MCF 10A (cell line): ENCODE data around the gene CCDC188. TPM values are rescaled to one million over a fixed set of nuclear protein-coding genes. Genes with fewer than 3 reads are reported as not detected.

Experiments
- BruUV-seq: library from RNA; stranded (reverse); fragments of 400-500 nt; replicated peaks from 2 replicates; lab custom pipeline; 2021; lab: Mats Ljungman, UMichigan
- CTCF ChIA-PET: fragments of 300-600 bp; sonication (Branson Sonifier 250); formaldehyde crosslinking; extraction: SDS; loops from one replicate; lab custom pipeline; 2021; ENCODE audit warnings: antibody characterized with exemption, inconsistent platforms; lab: Yijun Ruan, JAX
- POLR2A ChIA-PET: fragments of 300-600, 350-650 bp; sonication (Branson Sonifier 250); formaldehyde crosslinking; extraction: SDS; loops from one replicate; lab custom pipeline; 2020; ENCODE audit warnings: antibody characterized with exemption, inconsistent platforms; lab: Yijun Ruan, JAX
- DNase-seq: peaks from one replicate; pipeline ENCODE4 v3.0.0-alpha.2; 2018; ENCODE audit not compliant: unreplicated experiment
- H3K27ac Mint-ChIP-seq: one replicate; pipeline ENCODE4 v1.8.0; 2022; ENCODE audit warnings: mild to moderate bottlenecking, low read depth, mixed read lengths; ENCODE audit not compliant: unreplicated experiment
- H3K27me3 Mint-ChIP-seq: one replicate; pipeline ENCODE4 v1.8.0; 2022; ENCODE audit warnings: mixed read lengths; ENCODE audit not compliant: insufficient read depth, unreplicated experiment
- H3K36me3 Mint-ChIP-seq: one replicate; pipeline ENCODE4 v1.8.0; 2022; ENCODE audit warnings: mild to moderate bottlenecking, moderate library complexity, mixed read lengths; ENCODE audit not compliant: insufficient read depth, unreplicated experiment
- H3K4me1 Mint-ChIP-seq: one replicate; pipeline ENCODE4 v1.8.0; 2022; ENCODE audit warnings: mixed read lengths; ENCODE audit not compliant: insufficient read depth, unreplicated experiment
- H3K4me3 Mint-ChIP-seq: one replicate; pipeline ENCODE4 v1.8.0; 2022; ENCODE audit warnings: mild to moderate bottlenecking, moderate library complexity, mixed read lengths; ENCODE audit not compliant: unreplicated experiment
- H3K9me3 Mint-ChIP-seq: one replicate; pipeline ENCODE4 v1.8.0; 2022; ENCODE audit warnings: mixed read lengths; ENCODE audit not compliant: unreplicated experiment
- intact Hi-C: fragments of 100-400 bp; cut with micrococcal nuclease; formaldehyde crosslinking; loops from 2 replicates; pipeline ENCODE4 v1.14.1; 2022
- total RNA-seq: library from RNA; stranded (reverse); gene quantifications from 2 replicates; pipeline ENCODE4 v1.2.3, GENCODE V29; 2022
- TF ChIP-seq, protein P1 (sequence below): fragments of 200-600 bp; IDR thresholded peaks from one replicate; pipeline ENCODE4 v1.8.0; 2022; ENCODE audit warnings: antibody characterized with exemption, mild to moderate bottlenecking; ENCODE audit not compliant: unreplicated experiment

CCDC188 gene
- total RNA-seq, 1 experiment from 2014 or later: 0.70 TPM

- TF ChIP-seq, protein P1, sequence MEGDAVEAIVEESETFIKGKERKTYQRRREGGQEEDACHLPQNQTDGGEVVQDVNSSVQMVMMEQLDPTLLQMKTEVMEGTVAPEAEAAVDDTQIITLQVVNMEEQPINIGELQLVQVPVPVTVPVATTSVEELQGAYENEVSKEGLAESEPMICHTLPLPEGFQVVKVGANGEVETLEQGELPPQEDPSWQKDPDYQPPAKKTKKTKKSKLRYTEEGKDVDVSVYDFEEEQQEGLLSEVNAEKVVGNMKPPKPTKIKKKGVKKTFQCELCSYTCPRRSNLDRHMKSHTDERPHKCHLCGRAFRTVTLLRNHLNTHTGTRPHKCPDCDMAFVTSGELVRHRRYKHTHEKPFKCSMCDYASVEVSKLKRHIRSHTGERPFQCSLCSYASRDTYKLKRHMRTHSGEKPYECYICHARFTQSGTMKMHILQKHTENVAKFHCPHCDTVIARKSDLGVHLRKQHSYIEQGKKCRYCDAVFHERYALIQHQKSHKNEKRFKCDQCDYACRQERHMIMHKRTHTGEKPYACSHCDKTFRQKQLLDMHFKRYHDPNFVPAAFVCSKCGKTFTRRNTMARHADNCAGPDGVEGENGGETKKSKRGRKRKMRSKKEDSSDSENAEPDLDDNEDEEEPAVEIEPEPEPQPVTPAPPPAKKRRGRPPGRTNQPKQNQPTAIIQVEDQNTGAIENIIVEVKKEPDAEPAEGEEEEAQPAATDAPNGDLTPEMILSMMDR: no peak
- Mint-ChIP-seq H3K36me3 (no peaks in the 10 kb centered on the region), H3K9me3 (no peaks in the 10 kb centered on the region), H3K27me3 (no peaks in the 10 kb centered on the region), H3K4me3 (no peak overlapping the region), H3K4me1 (no peaks in the 10 kb centered on the region), H3K27ac (no peak overlapping the region)
- ChIA-PET POLR2A (no interaction called here), CTCF (interaction anchor here (0.9 kb wide), 1 partner anchor 15 kb away, joined by 4 read pairs; no protein-coding TSS in a partner anchor)
- intact Hi-C loops: no loop called here
- DNase-seq: no peak
- no TSS peak for BruUV-seq
Measured at GRCh38 chr22:20192293-20192971, 41.6 kb upstream of the CCDC188 start.

DNA sequence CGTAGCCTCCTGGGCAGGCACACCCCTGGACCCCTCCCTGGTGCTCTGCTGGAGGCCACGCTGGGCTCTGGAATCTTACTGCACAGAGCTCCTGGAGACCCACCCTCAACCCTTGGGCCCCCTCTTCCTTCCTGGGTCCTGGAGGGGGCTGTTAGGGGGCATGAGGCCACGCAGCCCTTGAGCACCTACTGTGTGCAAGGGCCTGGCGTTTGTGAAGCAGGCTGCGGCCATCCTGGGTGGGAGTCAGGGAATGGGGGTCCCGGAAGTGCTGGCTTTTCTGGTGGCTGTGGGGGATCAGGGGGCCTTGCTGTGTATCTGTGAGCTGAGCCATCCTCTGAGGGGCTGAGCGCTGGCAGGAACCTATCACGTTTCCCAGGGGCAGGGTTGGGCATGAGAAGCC, 40.9 kb upstream of the CCDC188 start:
- H3K27me3 Mint-ChIP-seq: no peaks in the 10 kb centered on the region
- no peak for DNase-seq
- intact Hi-C loops: no loop called here
- no peaks in the 10 kb centered on the region for H3K4me1 Mint-ChIP-seq
- TF ChIP-seq, protein P1: no peak
- no peaks in the 10 kb centered on the region for H3K9me3 Mint-ChIP-seq
- ChIA-PET CTCF (interaction anchor here (0.9 kb wide), 1 partner anchor 15 kb away, joined by 4 read pairs; no protein-coding TSS in a partner anchor), POLR2A (no interaction called here)
- H3K27ac Mint-ChIP-seq: no peak overlapping the region
- H3K36me3 Mint-ChIP-seq: no peaks in the 10 kb centered on the region
- BruUV-seq: no TSS peak
- H3K4me3 Mint-ChIP-seq: no peak overlapping the region

DNA sequence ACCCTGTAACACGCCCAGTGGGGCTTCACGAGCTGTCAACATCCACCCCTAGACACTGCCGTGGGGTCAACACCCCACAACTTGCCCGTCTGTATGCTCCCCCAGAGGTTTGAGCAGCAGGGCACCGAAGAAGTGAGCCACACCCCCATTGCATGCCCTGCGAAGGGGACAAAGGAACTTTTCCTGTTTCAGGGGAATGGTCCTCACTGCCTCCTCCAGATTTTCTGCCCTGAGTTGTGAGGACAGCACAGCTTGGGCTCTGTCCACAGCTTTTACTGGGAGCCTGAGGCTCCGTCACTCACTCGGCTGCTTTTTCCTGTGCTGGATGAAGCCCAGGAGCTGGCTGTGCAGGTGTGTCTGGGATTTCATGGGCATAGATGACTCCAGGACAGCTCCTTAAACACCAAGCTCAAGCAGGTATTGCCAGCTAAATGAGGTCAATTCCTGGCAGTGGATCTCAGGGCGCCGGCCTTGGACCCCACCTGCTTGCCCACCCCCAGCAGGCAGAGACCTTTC, 40.2 kb upstream of the CCDC188 start:
- CTCF ChIA-PET: no interaction called here
- Mint-ChIP-seq H3K27me3 (peaks cover 2% of the 10 kb centered on the region), H3K9me3 (no peaks in the 10 kb centered on the region), H3K36me3 (no peaks in the 10 kb centered on the region), H3K27ac (no peak overlapping the region), H3K4me3 (no peak overlapping the region), H3K4me1 (no peaks in the 10 kb centered on the region)
- no peak for DNase-seq
- POLR2A ChIA-PET: no interaction called here
- no TSS peak for BruUV-seq
- TF ChIP-seq, protein P1: no peak
- intact Hi-C loops: no loop called here

- ChIA-PET CTCF (interaction anchor here (0.7 kb wide), 1 partner anchor 579 kb away, joined by 3 read pairs; no protein-coding TSS in a partner anchor), POLR2A (no interaction called here)
- Mint-ChIP-seq H3K27ac (no peak overlapping the region), H3K36me3 (no peaks in the 10 kb centered on the region), H3K9me3 (no peaks in the 10 kb centered on the region), H3K4me1 (no peaks in the 10 kb centered on the region), H3K27me3 (peaks cover 10% of the 10 kb centered on the region), H3K4me3 (no peak overlapping the region)
- no peak for DNase-seq
- intact Hi-C loops: no loop called here
- TF ChIP-seq, protein P1: no peak
- no TSS peak for BruUV-seq
Measured at GRCh38 chr22:20188567-20188877, 37.7 kb upstream of the CCDC188 start.
